ENCODE results near the gene BBLN. TPM values are rescaled to one million over a fixed set of nuclear protein-coding genes. Genes with fewer than 3 reads are reported as not detected.

BBLN gene
- total RNA-seq, 1 donor from 2014 or later = 406 TPM

DNA sequence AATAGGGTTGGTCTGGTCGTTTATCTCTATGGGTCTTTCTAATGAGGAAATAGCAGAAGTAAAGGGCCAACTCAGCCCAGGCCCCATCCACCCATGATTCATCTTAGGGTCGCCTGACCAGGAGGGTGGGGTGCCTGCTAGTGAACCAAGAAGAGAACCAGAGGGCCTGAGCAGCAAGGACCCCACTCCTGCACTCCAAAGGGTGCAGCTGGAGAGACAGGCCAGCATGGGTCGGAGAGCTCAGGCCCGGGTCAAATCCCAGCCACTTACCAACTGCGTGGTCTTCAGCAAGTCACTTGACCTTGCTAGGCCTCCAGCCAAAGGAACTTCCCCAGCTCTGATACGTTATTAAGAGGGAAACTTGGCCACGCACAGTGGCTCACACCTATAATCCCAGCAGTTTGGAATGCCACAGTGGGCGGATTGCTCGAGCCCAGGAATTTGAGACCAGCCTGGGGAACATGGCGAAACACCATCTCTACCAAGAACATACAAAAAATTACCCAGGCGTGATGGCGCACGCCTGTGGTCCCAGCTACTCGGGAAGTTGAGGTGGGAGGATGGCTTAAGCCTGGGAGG, 4.3 kb downstream of the BBLN start:
- peak; percentile 12 for DNase-seq (ENCODE audit: low read depth)
- TF ChIP-seq CTCF (IDR thresholded peaks at IDR 0.05; ENCODE audit: insufficient read depth, low read length, poor library complexity, severe bottlenecking) = no peak
- peaks cover 3% of the 10 kb centered on the region for H3K36me3 ChIP-seq (ENCODE audit: control insufficient read depth, insufficient read depth, low read length)
- no peak overlapping the region for H3K4me3 ChIP-seq (ENCODE audit: low read depth, low read length)
- H3K27me3 ChIP-seq (ENCODE audit: control insufficient read depth, insufficient read depth, low read length) = no peaks in the 10 kb centered on the region

GRCh38 chr9:128166169-128166568, 6.1 kb downstream of the BBLN start:
- Histone ChIP-seq H3K27me3 (ENCODE audit: control insufficient read depth, insufficient read depth, low read length) (no peaks in the 10 kb centered on the region), H3K4me3 (ENCODE audit: low read depth, low read length) (no peak overlapping the region), H3K36me3 (ENCODE audit: control insufficient read depth, insufficient read depth, low read length) (peaks cover 5% of the 10 kb centered on the region)
- no peak for DNase-seq (ENCODE audit: low read depth)
- no peak for TF ChIP-seq CTCF (IDR thresholded peaks at IDR 0.05; ENCODE audit: insufficient read depth, low read length, poor library complexity, severe bottlenecking)

DNA sequence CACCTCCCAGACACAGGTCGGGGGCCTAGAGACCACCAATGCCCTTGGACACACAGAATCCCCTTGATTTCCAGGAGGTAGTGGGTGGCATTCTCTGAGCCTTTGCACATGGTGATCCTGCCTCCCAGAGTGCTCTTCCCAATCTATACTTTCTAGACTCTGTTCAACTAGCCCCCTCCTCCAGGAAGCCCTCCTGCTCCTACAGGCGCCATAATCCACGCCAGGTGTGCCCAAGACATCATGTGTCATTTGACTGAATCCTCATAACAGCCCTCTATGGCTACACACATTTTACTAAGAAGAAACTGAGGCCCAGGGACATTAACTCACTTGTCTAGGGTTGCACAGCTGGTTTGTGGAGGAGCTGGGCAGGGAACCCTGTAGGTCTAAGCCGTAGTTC, 7.1 kb downstream of the BBLN start:
- no peak for TF ChIP-seq CTCF (IDR thresholded peaks at IDR 0.05; ENCODE audit: insufficient read depth, low read length, poor library complexity, severe bottlenecking)
- H3K36me3 ChIP-seq (ENCODE audit: control insufficient read depth, insufficient read depth, low read length) = peaks cover 5% of the 10 kb centered on the region
- no peaks in the 10 kb centered on the region for H3K27me3 ChIP-seq (ENCODE audit: control insufficient read depth, insufficient read depth, low read length)
- H3K4me3 ChIP-seq (ENCODE audit: low read depth, low read length) = no peak overlapping the region
- DNase-seq (ENCODE audit: low read depth) = no peak

DNA sequence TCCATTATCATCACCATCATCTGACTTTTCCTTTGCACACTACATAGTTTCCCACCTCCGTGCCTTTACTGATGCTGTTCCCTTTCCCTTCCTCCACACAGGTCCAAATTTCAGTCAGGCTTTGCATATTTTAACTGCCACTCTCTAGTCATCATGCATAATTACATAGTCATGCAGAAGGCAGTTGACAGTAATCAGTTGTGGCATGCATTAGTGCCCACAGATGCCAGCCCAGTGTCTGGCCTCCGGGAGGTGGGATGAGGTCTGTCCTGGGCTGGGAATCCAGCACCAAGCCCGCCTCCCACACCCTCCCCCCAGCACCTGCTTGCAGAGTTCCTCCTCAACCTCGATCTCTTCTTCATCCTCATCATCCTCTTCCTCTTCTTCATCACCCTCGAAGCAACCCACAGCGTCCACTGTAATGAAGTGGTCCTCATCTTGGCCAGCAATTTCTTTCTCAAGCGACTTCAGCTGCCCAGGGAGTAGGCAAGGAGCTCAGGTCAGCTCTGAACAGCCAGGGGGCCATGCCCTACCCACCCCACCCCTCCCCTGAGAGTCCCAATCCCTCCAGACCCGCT, 8.8 kb downstream of the BBLN start:
- H3K27me3 ChIP-seq (ENCODE audit: control insufficient read depth, insufficient read depth, low read length) = no peaks in the 10 kb centered on the region
- H3K36me3 ChIP-seq (ENCODE audit: control insufficient read depth, insufficient read depth, low read length) = peaks cover 5% of the 10 kb centered on the region
- no peak for TF ChIP-seq CTCF (IDR thresholded peaks at IDR 0.05; ENCODE audit: insufficient read depth, low read length, poor library complexity, severe bottlenecking)
- DNase-seq (ENCODE audit: low read depth) = no peak
- H3K4me3 ChIP-seq (ENCODE audit: low read depth, low read length) = no peak overlapping the region

- TF ChIP-seq CTCF (IDR thresholded peaks at IDR 0.05; ENCODE audit: insufficient read depth, low read length, poor library complexity, severe bottlenecking) = no peak
- H3K4me3 ChIP-seq (ENCODE audit: low read depth, low read length) = no peak overlapping the region
- H3K27me3 ChIP-seq (ENCODE audit: control insufficient read depth, insufficient read depth, low read length) = no peaks in the 10 kb centered on the region
- peaks cover 5% of the 10 kb centered on the region for H3K36me3 ChIP-seq (ENCODE audit: control insufficient read depth, insufficient read depth, low read length)
- no peak for DNase-seq (ENCODE audit: low read depth)
Observed at GRCh38 chr9:128169492-128169891, 9.4 kb downstream of the BBLN start.

DNA sequence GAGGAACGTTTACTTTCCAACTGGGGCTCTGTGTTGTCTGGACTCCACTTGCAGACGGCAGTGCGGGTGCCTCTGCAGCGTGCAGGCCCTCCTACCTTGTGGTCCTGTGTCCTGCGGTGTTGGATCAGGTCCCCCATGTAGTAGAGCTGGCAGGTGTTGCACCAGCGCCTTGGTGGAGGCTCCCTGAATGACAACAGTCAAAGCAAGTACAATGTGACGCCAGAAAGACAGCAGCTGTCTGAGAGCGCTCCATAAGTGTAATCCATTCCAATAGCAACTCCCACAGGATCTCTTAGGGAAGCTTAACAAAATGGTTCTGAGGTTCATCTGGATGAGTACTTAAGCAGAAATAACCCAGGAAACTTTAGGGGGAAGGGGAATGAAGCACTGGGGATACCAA, 9.9 kb downstream of the BBLN start:
- H3K4me3 ChIP-seq (ENCODE audit: low read depth, low read length) = no peak overlapping the region
- no peak for TF ChIP-seq CTCF (IDR thresholded peaks at IDR 0.05; ENCODE audit: insufficient read depth, low read length, poor library complexity, severe bottlenecking)
- H3K36me3 ChIP-seq (ENCODE audit: control insufficient read depth, insufficient read depth, low read length) = peaks cover 5% of the 10 kb centered on the region
- no peaks in the 10 kb centered on the region for H3K27me3 ChIP-seq (ENCODE audit: control insufficient read depth, insufficient read depth, low read length)
- DNase-seq (ENCODE audit: low read depth) = no peak

Measured in kidney epithelial cell (primary cell).